GM12878 (cell line): ENCODE data around the gene UBE2E1.

Experiments
- ATF3 ChIP-seq: IDR thresholded peaks from 2 replicates; pipeline ENCODE4 v1.6.1; 2011; ENCODE audit warnings: low read depth, mild to moderate bottlenecking, low read length, moderate library complexity, borderline replicate concordance; ENCODE audit errors: extremely low read depth
- CREM ChIP-seq: IDR thresholded peaks from 2 replicates; pipeline ENCODE4 v1.6.1; 2014; ENCODE audit warnings: antibody characterized with exemption, low read depth
- POLR2A ChIP-seq: IDR thresholded peaks from 2 replicates; pipeline ENCODE4 v1.6.1; 2011; ENCODE audit warnings: low read depth, mild to moderate bottlenecking, low read length
- RFX5 ChIP-seq: IDR thresholded peaks from 2 replicates; pipeline ENCODE4 v1.6.1; 2011; ENCODE audit warnings: low read depth, low read length, improper control_type of control experiment
- SUPT20H ChIP-seq: IDR thresholded peaks from 2 replicates; pipeline ENCODE4 v1.6.1; 2011; ENCODE audit warnings: low read depth, mild to moderate bottlenecking, low read length, moderate library complexity, borderline replicate concordance; ENCODE audit not compliant: control insufficient read depth
- TCF7 ChIP-seq: IDR thresholded peaks from 2 replicates; pipeline ENCODE4 v1.6.1; 2014; ENCODE audit warnings: antibody characterized with exemption, borderline replicate concordance
- ZBED1 ChIP-seq: IDR thresholded peaks from 2 replicates; pipeline ENCODE4 v1.6.1; 2016; ENCODE audit warnings: borderline replicate concordance
- TF ChIP-seq, protein P1 (sequence below): fragments of 450-650 bp; IDR thresholded peaks from 2 replicates; pipeline ENCODE4 v1.6.1; 2017; ENCODE audit warnings: mild to moderate bottlenecking

DNA sequence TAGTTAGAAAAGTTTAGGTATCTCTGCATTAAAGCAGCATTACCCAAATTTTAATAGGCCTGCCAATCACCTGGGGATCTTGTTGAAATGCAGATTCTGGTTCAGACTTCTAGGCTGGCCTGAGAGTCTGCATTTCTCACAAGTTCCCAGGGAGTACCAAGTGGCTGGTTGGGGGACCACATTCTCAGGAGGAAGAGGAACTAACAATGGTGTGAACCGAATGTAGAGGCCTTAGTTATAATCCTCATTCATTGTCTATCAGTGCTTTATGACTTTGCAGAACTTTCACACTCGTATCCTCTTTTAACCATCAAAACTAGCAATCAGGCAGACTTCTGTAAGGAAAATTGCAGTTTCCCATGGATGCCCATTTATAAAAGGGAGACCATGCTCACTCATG lies 38.2 kb upstream of the UBE2E1 start:
- TF ChIP-seq RFX5 (no peak), ZBED1 (no peak), SUPT20H (no peak), CREM (no peak), POLR2A (no peak), TCF7 (no peak), ATF3 (no peak)
- TF ChIP-seq, protein P1, sequence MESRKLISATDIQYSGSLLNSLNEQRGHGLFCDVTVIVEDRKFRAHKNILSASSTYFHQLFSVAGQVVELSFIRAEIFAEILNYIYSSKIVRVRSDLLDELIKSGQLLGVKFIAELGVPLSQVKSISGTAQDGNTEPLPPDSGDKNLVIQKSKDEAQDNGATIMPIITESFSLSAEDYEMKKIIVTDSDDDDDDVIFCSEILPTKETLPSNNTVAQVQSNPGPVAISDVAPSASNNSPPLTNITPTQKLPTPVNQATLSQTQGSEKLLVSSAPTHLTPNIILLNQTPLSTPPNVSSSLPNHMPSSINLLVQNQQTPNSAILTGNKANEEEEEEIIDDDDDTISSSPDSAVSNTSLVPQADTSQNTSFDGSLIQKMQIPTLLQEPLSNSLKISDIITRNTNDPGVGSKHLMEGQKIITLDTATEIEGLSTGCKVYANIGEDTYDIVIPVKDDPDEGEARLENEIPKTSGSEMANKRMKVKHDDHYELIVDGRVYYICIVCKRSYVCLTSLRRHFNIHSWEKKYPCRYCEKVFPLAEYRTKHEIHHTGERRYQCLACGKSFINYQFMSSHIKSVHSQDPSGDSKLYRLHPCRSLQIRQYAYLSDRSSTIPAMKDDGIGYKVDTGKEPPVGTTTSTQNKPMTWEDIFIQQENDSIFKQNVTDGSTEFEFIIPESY: no peak
